OCI-M1 (cell line): ENCODE results near the gene PLGRKT.
"Not testable (repeated sequence)": the region's sequence is repeated elsewhere in the genome, so short reads cannot be mapped to it uniquely, and the experiment has no call there.

Experiments
- DNase-seq: peaks from one replicate; lab custom pipeline; 2025; lab: John Stamatoyannopoulos, UW

PLGRKT gene

GRCh38 chr9:5437254-5438216 is at the start of gene PLGRKT:
PLGRKT (minus strand) TSS chr9:5437925; CDS start chr9:5431977, 5,948 bp downstream.
- DNase-seq, result peak; percentile 100

GRCh38 chr9:5486988-5487387 is 49.3 kb upstream of the PLGRKT start:
- DNase-seq, result no peak

GRCh38 chr9:5485378-5486085 is 47.8 kb upstream of the PLGRKT start:
- peak; percentile 89 for DNase-seq

- peak; percentile 99 for DNase-seq
Measured at GRCh38 chr9:5483306-5483705, 45.6 kb upstream of the PLGRKT start.

GRCh38 chr9:5482194-5482593 is 44.5 kb upstream of the PLGRKT start:
- no peak for DNase-seq

- DNase-seq, result peak; percentile 96
Measured at GRCh38 chr9:5481322-5482040, 43.8 kb upstream of the PLGRKT start.

GRCh38 chr9:5480919-5481318 is 43.2 kb upstream of the PLGRKT start:
- DNase-seq, result no peak

GRCh38 chr9:5479994-5480694 is 42.4 kb upstream of the PLGRKT start:
- DNase-seq, result no peak

- peak; percentile 90 for DNase-seq
Measured at GRCh38 chr9:5478206-5478605, 40.5 kb upstream of the PLGRKT start.

- DNase-seq, result not testable (repeated sequence)
Measured at GRCh38 chr9:5475611-5476010, 37.9 kb upstream of the PLGRKT start.

GRCh38 chr9:5470816-5471215 is 33.1 kb upstream of the PLGRKT start:
- DNase-seq, result no peak

GRCh38 chr9:5470122-5470521 is 32.4 kb upstream of the PLGRKT start:
- no peak for DNase-seq

GRCh38 chr9:5468850-5469249 is 31.1 kb upstream of the PLGRKT start:
- DNase-seq, result no peak

- DNase-seq, result no peak
Measured at GRCh38 chr9:5466766-5467165, 29.0 kb upstream of the PLGRKT start.

- no peak for DNase-seq
Measured at GRCh38 chr9:5466005-5466404, 28.3 kb upstream of the PLGRKT start.

- DNase-seq, result not testable (repeated sequence)
Measured at GRCh38 chr9:5464831-5465330, 27.2 kb upstream of the PLGRKT start.

GRCh38 chr9:5460157-5460556 is 22.4 kb upstream of the PLGRKT start:
- no peak for DNase-seq

- DNase-seq, result peak; percentile 94
Measured at GRCh38 chr9:5459289-5459829, 21.6 kb upstream of the PLGRKT start.

- DNase-seq, result no peak
Measured at GRCh38 chr9:5455181-5455580, 17.5 kb upstream of the PLGRKT start.

- peak; percentile 90 for DNase-seq
Measured at GRCh38 chr9:5453673-5454072, 15.9 kb upstream of the PLGRKT start.

GRCh38 chr9:5453004-5453403 is 15.3 kb upstream of the PLGRKT start:
- DNase-seq, result no peak
